ENCODE data around the gene IBSP. TPM values are rescaled to one million over a fixed set of nuclear protein-coding genes. Genes with fewer than 3 reads are reported as not detected.

Gene IBSP
- total RNA-seq, 2 experiments from 2014 or later: not detected

- Mint-ChIP-seq H3K4me3 (no peak overlapping the region), H3K27me3 (peaks cover 40% of the 10 kb centered on the region), H3K27ac (no peak overlapping the region), H3K36me3 (ENCODE audit: low read depth) (no peaks in the 10 kb centered on the region), H3K4me1 (ENCODE audit: low read depth) (peaks cover 14% of the 10 kb centered on the region), H3K9me3 (no peaks in the 10 kb centered on the region)
- CTCF ChIA-PET: no interaction called here
- H3K27me3 ChIP-seq (ENCODE audit: control insufficient read depth in 1 of 2, insufficient read depth in 2 of 2, low read length in 2 of 2): peaks cover 4 to 11% of the 10 kb centered on the region in 2 experiments
- ATAC-seq (ENCODE audit: poor library complexity) (no peak), DNase-seq (no peak)
- H3K27ac ChIP-seq (ENCODE audit: low read depth in 1 of 2, low read length in 2 of 2): no peak overlapping the region
- POLR2A ChIA-PET: no interaction called here
- intact Hi-C loops (cut with DNase I, micrococcal nuclease): no loop called here
- H3K36me3 ChIP-seq (ENCODE audit: insufficient read depth, low read length): no peaks in the 10 kb centered on the region
- no peak for TF ChIP-seq CTCF (IDR thresholded peaks at IDR 0.05)
- no peaks in the 10 kb centered on the region for H3K9me3 ChIP-seq (ENCODE audit: control insufficient read depth in 1 of 2, insufficient read depth in 1 of 2, low read length in 2 of 2)
- no peak overlapping the region for H3K4me3 ChIP-seq (ENCODE audit: low read length)
- no peaks in the 10 kb centered on the region for H3K4me1 ChIP-seq (ENCODE audit: insufficient read depth, low read length)
Measured at GRCh38 chr4:87844452-87844851, 45.1 kb downstream of the IBSP start.

GRCh38 chr4:87846226-87846625 is 46.9 kb downstream of the IBSP start:
- no peak for TF ChIP-seq CTCF (IDR thresholded peaks at IDR 0.05)
- H3K4me1 Mint-ChIP-seq (ENCODE audit: low read depth): peaks cover 18% of the 10 kb centered on the region
- Histone ChIP-seq H3K36me3 (ENCODE audit: insufficient read depth, low read length) (no peaks in the 10 kb centered on the region), H3K27me3 (ENCODE audit: control insufficient read depth in 1 of 2, insufficient read depth in 2 of 2, low read length in 2 of 2) (peaks cover 0 to 11% of the 10 kb centered on the region in 2 experiments), H3K4me3 (ENCODE audit: low read length) (no peak overlapping the region), H3K9me3 (ENCODE audit: control insufficient read depth in 1 of 2, insufficient read depth in 1 of 2, low read length in 2 of 2) (no peaks in the 10 kb centered on the region), H3K4me1 (ENCODE audit: insufficient read depth, low read length) (no peaks in the 10 kb centered on the region), H3K27ac (ENCODE audit: low read depth in 1 of 2, low read length in 2 of 2) (no peak overlapping the region)
- peaks cover 32% of the 10 kb centered on the region for H3K27me3 Mint-ChIP-seq
- peak in 1 of 14 experiments; percentile 11 for DNase-seq
- no peak overlapping the region for H3K4me3 Mint-ChIP-seq
- no peaks in the 10 kb centered on the region for H3K9me3 Mint-ChIP-seq
- ATAC-seq (ENCODE audit: poor library complexity): no peak
- H3K36me3 Mint-ChIP-seq (ENCODE audit: low read depth): no peaks in the 10 kb centered on the region
- ChIA-PET POLR2A (no interaction called here), CTCF (interaction anchor here (1.4 kb wide), 1 partner anchor 8 kb away, joined by 3 read pairs; no protein-coding TSS in a partner anchor)
- H3K27ac Mint-ChIP-seq: no peak overlapping the region
- intact Hi-C loops (cut with DNase I, micrococcal nuclease): loop anchor here (5.0 kb wide), 3 partner anchors 164 to 494 kb away; no protein-coding TSS in a partner anchor

- POLR2A ChIA-PET: interaction anchor here (0.7 kb wide), 1 partner anchor 12 kb away, joined by 3 read pairs; no protein-coding TSS in a partner anchor
- peak overlapping the region; percentile 24 for H3K4me3 ChIP-seq (ENCODE audit: low read length)
- H3K27ac Mint-ChIP-seq: no peak overlapping the region
Measured at GRCh38 chr4:87848622-87849351, 49.4 kb downstream of the IBSP start.

More at GRCh38 chr4:87848622-87849351, 49.4 kb downstream of the IBSP start:
- peak in 7 of 14 experiments; percentile 2 to 62 (median 27) for DNase-seq
- peaks cover 15% of the 10 kb centered on the region for H3K27me3 Mint-ChIP-seq
- no peaks in the 10 kb centered on the region for H3K9me3 Mint-ChIP-seq
- H3K36me3 ChIP-seq (ENCODE audit: insufficient read depth, low read length): no peaks in the 10 kb centered on the region
- CTCF ChIA-PET: interaction anchor here (1.2 kb wide), 1 partner anchor 11 kb away, joined by 3 read pairs; no protein-coding TSS in a partner anchor
- ATAC-seq (ENCODE audit: poor library complexity): peak; percentile 75
- H3K4me1 Mint-ChIP-seq (ENCODE audit: low read depth): peaks cover 18% of the 10 kb centered on the region
- no peaks in the 10 kb centered on the region for H3K36me3 Mint-ChIP-seq (ENCODE audit: low read depth)
- no peak overlapping the region for H3K27ac ChIP-seq (ENCODE audit: low read depth in 1 of 2, low read length in 2 of 2)
- H3K27me3 ChIP-seq (ENCODE audit: control insufficient read depth in 1 of 2, insufficient read depth in 2 of 2, low read length in 2 of 2): peaks cover 0 to 11% of the 10 kb centered on the region in 2 experiments
- peak; percentile 66 for TF ChIP-seq CTCF (IDR thresholded peaks at IDR 0.05)
- no peaks in the 10 kb centered on the region for H3K4me1 ChIP-seq (ENCODE audit: insufficient read depth, low read length)
- peak overlapping the region; percentile 17 for H3K4me3 Mint-ChIP-seq
- H3K9me3 ChIP-seq (ENCODE audit: control insufficient read depth in 1 of 2, insufficient read depth in 1 of 2, low read length in 2 of 2): no peaks in the 10 kb centered on the region
- intact Hi-C loops (cut with DNase I, micrococcal nuclease): loop anchor here (5.0 kb wide), 3 partner anchors 166 to 496 kb away; no protein-coding TSS in a partner anchor

Data from CD4-positive, alpha-beta T cell (primary cell).